DND-41 (cell line): ENCODE measurements around the gene PIGB.

Experiments used
- ATAC-seq: fragments of 200-7000 bp; cut with Tn5 transposase; 3 replicates; pipeline ENCODE4 v1.9.1; 2021; ENCODE audit warnings: low read depth; ENCODE audit not compliant: insufficient read depth
- DNase-seq: peaks from one replicate; pipeline ENCODE4 v3.0.0-alpha.2; 2020
- H2AFZ ChIP-seq: 2 replicates; pipeline ENCODE4 v1.6.0; 2012; ENCODE audit warnings: low read depth, low read length
- H3K27ac ChIP-seq: 2 replicates; pipeline ENCODE4 v1.5.1; 2012; ENCODE audit warnings: low read length, inconsistent platforms
- H3K27me3 ChIP-seq: fragments of 200-600 bp; sonication (generic); 2 replicates; pipeline ENCODE4 v1.6.0; 2012; ENCODE audit warnings: low read length, mild to moderate bottlenecking, inconsistent platforms; ENCODE audit not compliant: insufficient read depth, poor library complexity
- H3K36me3 ChIP-seq: 2 replicates; pipeline ENCODE4 v1.5.1; 2012; ENCODE audit warnings: low read length, inconsistent platforms; ENCODE audit not compliant: insufficient read depth
- H3K4me1 ChIP-seq: 2 replicates; pipeline ENCODE4 v1.5.1; 2012; ENCODE audit warnings: mild to moderate bottlenecking, low read length; ENCODE audit not compliant: insufficient read depth
- H3K4me2 ChIP-seq: 2 replicates; pipeline ENCODE4 v1.6.0; 2012; ENCODE audit warnings: mild to moderate bottlenecking, moderate library complexity, low read length, inconsistent platforms; ENCODE audit not compliant: insufficient read depth
- H3K4me3 ChIP-seq, 2 experiments: fragments of 200-600 bp in 1 of 2; shearing (Covaris generic) in 1 of 2; 2 replicates each; pipeline ENCODE4 v1.5.1; 2012 to 2016; ENCODE audit warnings: inconsistent platforms in 2 of 2, low read length in 2 of 2, mild to moderate bottlenecking in 2 of 2, low read depth in 1 of 2, moderate library complexity in 1 of 2
- H3K79me2 ChIP-seq: 2 replicates; pipeline ENCODE4 v1.6.0; 2012; ENCODE audit warnings: low read length, inconsistent platforms; ENCODE audit not compliant: insufficient read depth
- H3K9ac ChIP-seq: 2 replicates; pipeline ENCODE4 v1.6.0; 2012; ENCODE audit warnings: low read depth, mild to moderate bottlenecking, inconsistent platforms, low read length, moderate library complexity
- H3K9me3 ChIP-seq: 2 replicates; pipeline ENCODE4 v1.5.1; 2012; ENCODE audit warnings: low read length, moderate library complexity, mild to moderate bottlenecking, inconsistent platforms; ENCODE audit not compliant: insufficient read depth, severe bottlenecking
- H4K20me1 ChIP-seq: 2 replicates; pipeline ENCODE4 v1.6.0; 2012; ENCODE audit warnings: low read length; ENCODE audit not compliant: insufficient read depth
- EZH2 ChIP-seq: IDR thresholded peaks from 3 replicates; pipeline ENCODE4 v1.6.1; 2012; ENCODE audit warnings: borderline replicate concordance, low read depth, mild to moderate bottlenecking, moderate library complexity, low read length, inconsistent platforms; ENCODE audit not compliant: severe bottlenecking
- TF ChIP-seq, protein P1 (sequence below): IDR thresholded peaks from 2 replicates; pipeline ENCODE4 v1.5.1; 2012; ENCODE audit warnings: borderline replicate concordance, low read length, moderate library complexity, mild to moderate bottlenecking; ENCODE audit not compliant: poor library complexity, severe bottlenecking; ENCODE audit errors: extremely low read depth

The PIGB gene

DNA sequence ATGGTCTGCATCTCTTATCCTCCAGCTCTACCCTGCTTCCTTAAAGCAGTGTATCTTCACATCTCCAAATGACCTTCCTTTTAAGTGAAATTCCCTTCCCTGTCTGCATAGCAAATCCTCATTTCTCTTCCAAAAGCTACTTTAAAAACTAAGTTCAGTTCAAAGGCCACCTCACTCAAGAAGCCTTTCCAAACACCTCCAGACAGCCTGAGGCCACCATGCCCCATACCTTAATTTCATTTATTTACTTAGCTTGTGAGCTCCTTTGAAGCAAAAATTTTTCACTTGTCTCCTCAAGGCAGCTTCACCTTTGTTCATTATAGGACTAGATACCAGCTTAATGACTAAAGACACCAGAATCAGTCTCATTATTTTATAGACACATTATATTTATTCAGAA is 39.4 kb downstream of the PIGB start:
- Histone ChIP-seq H3K36me3 (peaks cover 26% of the 10 kb centered on the region; the same call in 1 of the 2 replicates), H2AFZ (no peak overlapping the region), H3K4me2 (no peak overlapping the region), H3K27me3 (no peaks in the 10 kb centered on the region), H4K20me1 (no peaks in the 10 kb centered on the region), H3K9me3 (no peaks in the 10 kb centered on the region), H3K9ac (no peak overlapping the region), H3K4me1 (no peaks in the 10 kb centered on the region), H3K27ac (no peak overlapping the region), H3K4me3 (no peak overlapping the region), H3K79me2 (no peaks in the 10 kb centered on the region)
- DNase-seq (no peak), ATAC-seq (no peak)
- TF ChIP-seq, protein P1, sequence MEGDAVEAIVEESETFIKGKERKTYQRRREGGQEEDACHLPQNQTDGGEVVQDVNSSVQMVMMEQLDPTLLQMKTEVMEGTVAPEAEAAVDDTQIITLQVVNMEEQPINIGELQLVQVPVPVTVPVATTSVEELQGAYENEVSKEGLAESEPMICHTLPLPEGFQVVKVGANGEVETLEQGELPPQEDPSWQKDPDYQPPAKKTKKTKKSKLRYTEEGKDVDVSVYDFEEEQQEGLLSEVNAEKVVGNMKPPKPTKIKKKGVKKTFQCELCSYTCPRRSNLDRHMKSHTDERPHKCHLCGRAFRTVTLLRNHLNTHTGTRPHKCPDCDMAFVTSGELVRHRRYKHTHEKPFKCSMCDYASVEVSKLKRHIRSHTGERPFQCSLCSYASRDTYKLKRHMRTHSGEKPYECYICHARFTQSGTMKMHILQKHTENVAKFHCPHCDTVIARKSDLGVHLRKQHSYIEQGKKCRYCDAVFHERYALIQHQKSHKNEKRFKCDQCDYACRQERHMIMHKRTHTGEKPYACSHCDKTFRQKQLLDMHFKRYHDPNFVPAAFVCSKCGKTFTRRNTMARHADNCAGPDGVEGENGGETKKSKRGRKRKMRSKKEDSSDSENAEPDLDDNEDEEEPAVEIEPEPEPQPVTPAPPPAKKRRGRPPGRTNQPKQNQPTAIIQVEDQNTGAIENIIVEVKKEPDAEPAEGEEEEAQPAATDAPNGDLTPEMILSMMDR: no peak
- TF ChIP-seq EZH2: no peak

- Histone ChIP-seq H4K20me1 (no peaks in the 10 kb centered on the region), H3K9ac (no peak overlapping the region), H2AFZ (no peak overlapping the region), H3K27ac (no peak overlapping the region), H3K4me2 (no peak overlapping the region), H3K4me1 (no peaks in the 10 kb centered on the region), H3K79me2 (no peaks in the 10 kb centered on the region), H3K9me3 (no peaks in the 10 kb centered on the region), H3K4me3 (no peak overlapping the region), H3K27me3 (no peaks in the 10 kb centered on the region), H3K36me3 (peaks cover 22% of the 10 kb centered on the region; the same call in 1 of the 2 replicates)
- ATAC-seq (no peak), DNase-seq (no peak)
- no peak for TF ChIP-seq EZH2
- TF ChIP-seq, protein P1: no peak
Measured at GRCh38 chr15:55360256-55360655, 41.2 kb downstream of the PIGB start.

DNA sequence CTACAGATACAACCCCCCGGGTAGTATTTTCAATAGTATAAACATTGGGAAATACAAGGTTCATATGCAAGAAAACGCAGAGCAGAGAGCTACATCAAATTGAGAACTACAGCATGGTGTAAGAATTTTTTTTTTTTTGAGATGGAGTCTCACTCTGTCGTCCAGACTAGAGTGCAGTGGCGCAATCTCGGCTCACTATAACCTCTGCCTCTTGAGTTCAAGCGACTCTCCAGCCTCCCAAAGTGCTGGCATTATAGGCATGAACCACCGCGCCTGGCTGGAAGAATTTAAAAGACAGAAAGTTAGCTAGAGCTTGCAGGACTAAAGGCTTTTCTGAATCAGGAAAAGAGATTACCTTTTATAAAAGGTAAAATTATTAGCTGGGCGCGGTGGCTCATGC is 42.0 kb downstream of the PIGB start:
- Histone ChIP-seq H4K20me1 (no peaks in the 10 kb centered on the region), H3K9ac (no peak overlapping the region), H3K9me3 (no peaks in the 10 kb centered on the region), H3K79me2 (no peaks in the 10 kb centered on the region), H2AFZ (no peak overlapping the region), H3K27me3 (no peaks in the 10 kb centered on the region), H3K36me3 (peaks cover 16% of the 10 kb centered on the region; the same call in 1 of the 2 replicates), H3K4me1 (no peaks in the 10 kb centered on the region), H3K4me3 (no peak overlapping the region), H3K27ac (no peak overlapping the region), H3K4me2 (no peak overlapping the region)
- DNase-seq (no peak), ATAC-seq (no peak)
- no peak for TF ChIP-seq EZH2

DNA sequence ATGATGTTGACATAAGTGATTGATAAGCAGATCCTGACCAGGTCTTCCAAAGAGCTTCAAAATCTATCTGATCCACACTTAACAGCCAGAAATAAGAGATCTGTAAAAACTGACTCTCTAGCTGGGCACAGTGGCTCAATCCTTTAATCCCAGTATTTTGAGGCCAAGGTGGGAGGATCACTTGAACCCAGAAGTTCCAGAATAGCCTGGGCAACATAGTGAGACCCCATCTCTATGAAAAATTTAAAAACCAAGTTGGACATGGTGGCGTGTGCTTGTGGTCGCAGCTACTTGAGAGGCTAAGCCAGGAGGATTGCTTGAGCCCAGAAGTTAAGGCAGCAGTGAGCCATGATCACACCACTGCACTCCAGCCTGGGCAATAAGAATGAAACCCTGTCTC is 43.6 kb downstream of the PIGB start:
- ATAC-seq (no peak), DNase-seq (no peak)
- H4K20me1 ChIP-seq: no peaks in the 10 kb centered on the region
- peaks cover 5% of the 10 kb centered on the region; the same call in 1 of the 2 replicates for H3K36me3 ChIP-seq
- no peak overlapping the region for H3K4me2 ChIP-seq
- H3K4me1 ChIP-seq: no peaks in the 10 kb centered on the region
- no peak overlapping the region for H3K4me3 ChIP-seq
- H3K9ac ChIP-seq: no peak overlapping the region
- H3K27ac ChIP-seq: no peak overlapping the region
- no peaks in the 10 kb centered on the region for H3K79me2 ChIP-seq
- H2AFZ ChIP-seq: no peak overlapping the region
- H3K27me3 ChIP-seq: no peaks in the 10 kb centered on the region
- H3K9me3 ChIP-seq: no peaks in the 10 kb centered on the region
- no peak for TF ChIP-seq EZH2
- TF ChIP-seq, protein P1: no peak
